Left forelimb (tissue), 1 donor: ENCODE measurements around the gene SHISA7.

Source experiments
- DNase-seq: peaks from one replicate; pipeline ENCODE4 v3.0.0-alpha.2; 2018; ENCODE audit warnings: low spot score

The SHISA7 gene

GRCh38 chr19:55482156-55482961 is 39.3 kb upstream of the SHISA7 start:
- no peak for DNase-seq

- DNase-seq = no peak
Measured at GRCh38 chr19:55481794-55482155, 38.7 kb upstream of the SHISA7 start.

GRCh38 chr19:55481148-55481793 is 38.2 kb upstream of the SHISA7 start:
- no peak for DNase-seq

GRCh38 chr19:55479451-55480230 is 36.5 kb upstream of the SHISA7 start:
- DNase-seq = no peak

GRCh38 chr19:55479045-55479444 is 35.9 kb upstream of the SHISA7 start:
- no peak for DNase-seq

GRCh38 chr19:55478364-55478763 is 35.3 kb upstream of the SHISA7 start:
- no peak for DNase-seq

GRCh38 chr19:55477905-55478304 is 34.8 kb upstream of the SHISA7 start:
- DNase-seq = no peak

- DNase-seq = peak; percentile 98
Measured at GRCh38 chr19:55476100-55476775, 33.1 kb upstream of the SHISA7 start, which contains the start of gene ZNF628. Gene ZNF628 (plus strand): TSS chr19:55476617. CDS start chr19:55479911, 3,294 bp downstream.

- no peak for DNase-seq
Measured at GRCh38 chr19:55474269-55475265, 31.5 kb upstream of the SHISA7 start.

- DNase-seq = no peak
Measured at GRCh38 chr19:55473225-55474012, 30.3 kb upstream of the SHISA7 start.

- no peak for DNase-seq
Measured at GRCh38 chr19:55472463-55472862, 29.4 kb upstream of the SHISA7 start.

GRCh38 chr19:55471266-55471665 is 28.2 kb upstream of the SHISA7 start:
- no peak for DNase-seq

GRCh38 chr19:55468054-55468393 is 24.9 kb upstream of the SHISA7 start:
- no peak for DNase-seq

- peak; percentile 84 for DNase-seq
Measured at GRCh38 chr19:55467236-55468053, 24.3 kb upstream of the SHISA7 start.

- no peak for DNase-seq
Measured at GRCh38 chr19:55466241-55466614, 23.1 kb upstream of the SHISA7 start.

GRCh38 chr19:55465460-55466240 is 22.6 kb upstream of the SHISA7 start:
- no peak for DNase-seq

- DNase-seq = no peak
Measured at GRCh38 chr19:55464662-55465054, 21.6 kb upstream of the SHISA7 start, which contains the start of gene C19orf85. Gene C19orf85 (minus strand): TSS chr19:55464751. CDS start chr19:55464554, 197 bp downstream.

- DNase-seq = no peak
Measured at GRCh38 chr19:55464039-55464661, 21.1 kb upstream of the SHISA7 start.
